IMR-90 (cell line): Measurements from ENCODE around the gene TRAFD1. TPM values are rescaled to one million over a fixed set of nuclear protein-coding genes. Genes with fewer than 3 reads are reported as not detected.

ENCODE experiments used
- ATAC-seq: fragments of 200-7000 bp; cut with Tn5 transposase; 2 replicates; pipeline ENCODE4 v1.9.1; 2020; ENCODE audit warnings: low read depth, mild to moderate bottlenecking, moderate library complexity
- BruUV-seq: library from RNA; stranded (reverse); fragments of 400-500 nt; replicated peaks from 2 replicates; lab custom pipeline; 2021; lab: Mats Ljungman, UMichigan
- CTCF ChIA-PET: fragments of 300-600 bp; formaldehyde crosslinking; extraction: SDS; loops from one replicate; lab custom pipeline; 2021; ENCODE audit warnings: antibody characterized with exemption; lab: Yijun Ruan, JAX
- POLR2A ChIA-PET: fragments of 300-600 bp; sonication (Branson Sonifier 250); formaldehyde crosslinking; loops from one replicate; lab custom pipeline; 2022; ENCODE audit warnings: antibody characterized with exemption; ENCODE audit not compliant: unreplicated experiment; lab: Charles Lee
- DNase-seq: peaks from one replicate; pipeline ENCODE4 v3.0.0; 2013
- H2AFZ ChIP-seq: replicated peaks from 2 replicates; pipeline ENCODE3; 2013; ENCODE audit warnings: low read length, mild to moderate bottlenecking; ENCODE audit not compliant: poor library complexity
- H2AK5ac ChIP-seq: 2 replicates; pipeline ENCODE4 v1.6.1; 2013; ENCODE audit warnings: low read depth, low read length, inconsistent platforms
- H2AK9ac ChIP-seq: replicated peaks from 2 replicates; pipeline ENCODE3; 2013; ENCODE audit warnings: mild to moderate bottlenecking, low read depth, low read length, moderate library complexity; ENCODE audit not compliant: poor library complexity
- H2BK120ac ChIP-seq: 2 replicates; pipeline ENCODE4 v1.6.1; 2013; ENCODE audit warnings: low read depth, low read length, inconsistent platforms
- H2BK15ac ChIP-seq: 3 replicates; pipeline ENCODE4 v1.6.1; 2013; ENCODE audit warnings: low read depth, low read length, inconsistent platforms
- H2BK20ac ChIP-seq: 2 replicates; pipeline ENCODE4 v1.6.1; 2013; ENCODE audit warnings: low read depth, mild to moderate bottlenecking, inconsistent platforms, low read length, moderate library complexity
- H2BK5ac ChIP-seq: 2 replicates; pipeline ENCODE4 v1.6.1; 2013; ENCODE audit warnings: mild to moderate bottlenecking, low read depth, low read length, inconsistent platforms; ENCODE audit not compliant: poor library complexity, severe bottlenecking
- H3K14ac ChIP-seq: replicated peaks from 2 replicates; pipeline ENCODE4 v1.6.1; 2013; ENCODE audit warnings: low read depth, low read length, inconsistent platforms
- H3K18ac ChIP-seq: 2 replicates; pipeline ENCODE4 v1.6.1; 2013; ENCODE audit warnings: low read depth, low read length, control low read depth
- H3K23ac ChIP-seq: 2 replicates; pipeline ENCODE4 v1.6.1; 2013; ENCODE audit warnings: low read depth, low read length, inconsistent platforms
- H3K27ac ChIP-seq: 2 replicates; pipeline ENCODE4 v1.5.1; 2013; ENCODE audit warnings: mild to moderate bottlenecking, control low read depth, low read length; ENCODE audit not compliant: insufficient read depth
- H3K27me3 ChIP-seq: 2 replicates; pipeline ENCODE4 v1.6.1; 2013; ENCODE audit warnings: low read length; ENCODE audit not compliant: control insufficient read depth, insufficient read depth
- H3K36me3 ChIP-seq: 2 replicates; pipeline ENCODE4 v1.6.1; 2013; ENCODE audit warnings: low read length, mixed read lengths; ENCODE audit not compliant: control insufficient read depth, insufficient read depth
- H3K4ac ChIP-seq: 2 replicates; pipeline ENCODE4 v1.6.1; 2013; ENCODE audit warnings: low read depth, low read length, inconsistent platforms
- H3K4me1 ChIP-seq: 2 replicates; pipeline ENCODE4 v1.6.1; 2013; ENCODE audit warnings: low read length, mixed read lengths; ENCODE audit not compliant: control insufficient read depth, insufficient read depth
- H3K4me2 ChIP-seq: 2 replicates; pipeline ENCODE4 v1.6.1; 2013; ENCODE audit warnings: low read depth, mild to moderate bottlenecking, control low read depth, low read length, moderate library complexity
- H3K4me3 ChIP-seq: 2 replicates; pipeline ENCODE4 v1.5.1; 2013; ENCODE audit warnings: low read depth, mild to moderate bottlenecking, control low read depth, low read length, moderate library complexity; ENCODE audit not compliant: insufficient read depth
- H3K56ac ChIP-seq: 2 replicates; pipeline ENCODE4 v1.6.1; 2013; ENCODE audit warnings: low read length, inconsistent platforms; ENCODE audit not compliant: insufficient read depth; ENCODE audit errors: extremely low read depth
- H3K79me1 ChIP-seq, 2 experiments: 2 replicates each; pipeline ENCODE4 v1.6.1; 2013; ENCODE audit warnings: low read length in 2 of 2, inconsistent platforms in 1 of 2, low read depth in 1 of 2
- H3K9ac ChIP-seq: 2 replicates; pipeline ENCODE4 v1.6.1; 2013; ENCODE audit warnings: low read depth, low read length, control low read depth
- H3K9me1 ChIP-seq: 2 replicates; pipeline ENCODE4 v1.6.1; 2013; ENCODE audit warnings: low read length, inconsistent platforms; ENCODE audit not compliant: insufficient read depth
- H3K9me3 ChIP-seq: 2 replicates; pipeline ENCODE4 v1.6.1; 2013; ENCODE audit warnings: low read length; ENCODE audit not compliant: control insufficient read depth, insufficient read depth
- H4K20me1 ChIP-seq: 2 replicates; pipeline ENCODE4 v1.6.1; 2013; ENCODE audit warnings: low read length, inconsistent platforms; ENCODE audit not compliant: insufficient read depth
- H4K5ac ChIP-seq: 2 replicates; pipeline ENCODE4 v1.6.1; 2013; ENCODE audit warnings: mild to moderate bottlenecking, low read depth, low read length, control low read depth
- H4K8ac ChIP-seq, 2 experiments: 2 replicates each; pipeline ENCODE4 v1.6.1; 2013; ENCODE audit warnings: low read depth in 2 of 2, low read length in 2 of 2, control low read depth in 1 of 2, inconsistent platforms in 1 of 2
- H4K91ac ChIP-seq: 2 replicates; pipeline ENCODE4 v1.6.1; 2013; ENCODE audit warnings: low read depth, low read length, inconsistent platforms; ENCODE audit not compliant: insufficient read depth
- CEBPB ChIP-seq: IDR thresholded peaks from 2 replicates; pipeline ENCODE4 v1.6.1; 2012; ENCODE audit warnings: low read depth, low read length, improper control_type of control experiment
- CHD1 ChIP-seq: IDR thresholded peaks from 2 replicates; pipeline ENCODE4 v1.6.1; 2012; ENCODE audit warnings: low read depth, low read length, improper control_type of control experiment
- FOS ChIP-seq: fragments of 150-350 bp; IDR thresholded peaks from 2 replicates; pipeline ENCODE4 v1.6.1; 2016; ENCODE audit warnings: low read depth, low read length
- MAFK ChIP-seq: IDR thresholded peaks from 2 replicates; pipeline ENCODE4 v1.6.1; 2012; ENCODE audit warnings: low read depth, low read length, improper control_type of control experiment
- MAZ ChIP-seq: IDR thresholded peaks from 2 replicates; pipeline ENCODE4 v1.6.1; 2012; ENCODE audit warnings: low read depth, mild to moderate bottlenecking, low read length, improper control_type of control experiment, moderate library complexity, borderline replicate concordance
- MXI1 ChIP-seq: IDR thresholded peaks from 2 replicates; pipeline ENCODE4 v1.6.1; 2012; ENCODE audit warnings: low read depth, mild to moderate bottlenecking, low read length, moderate library complexity, borderline replicate concordance
- RAD21 ChIP-seq: IDR thresholded peaks from 2 replicates; pipeline ENCODE4 v1.6.1; 2012; ENCODE audit warnings: low read length, improper control_type of control experiment
- RFX5 ChIP-seq: IDR thresholded peaks from 2 replicates; pipeline ENCODE4 v1.8.0; 2012; ENCODE audit warnings: low read depth, mild to moderate bottlenecking, low read length, moderate library complexity
- SMC3 ChIP-seq: fragments of 150-350 bp; IDR thresholded peaks from 2 replicates; pipeline ENCODE4 v1.6.1; 2016; ENCODE audit warnings: low read depth, mild to moderate bottlenecking, antibody characterized with exemption, low read length, moderate library complexity
- WGBS, 2 experiments: methylation state at CpG; one replicate each; pipeline versions ENCODE4 v1.1.5 to v1.1.7; 2013; ENCODE audit warnings: missing lambda C conversion rate in 2 of 2; ENCODE audit not compliant: insufficient read length in 1 of 2; ENCODE audit errors: extremely low coverage in 2 of 2; 5-methylcytosine and 5-hydroxymethylcytosine counted together
- dilution Hi-C: fragments of 300-500 bp; cut with HindIII; formaldehyde crosslinking; loops from one replicate; pipeline ENCODE4 v1.14.3; 2018; ENCODE audit warnings: low sequenced_read_pairs; ENCODE audit not compliant: unreplicated experiment
- in situ Hi-C: fragments of 300-500 bp; cut with MboI; formaldehyde crosslinking; loops from 3 replicates; pipeline ENCODE4 v1.14.3; 2019; ENCODE audit warnings: low sequenced_read_pairs, inconsistent platforms, mixed read lengths
- intact Hi-C: fragments of 100-400 bp; cut with micrococcal nuclease; formaldehyde crosslinking; loops from 2 replicates; pipeline ENCODE4 v1.10.0; 2022
- polyA plus RNA-seq, 3 experiments: library from polyadenylated mRNA; depleted of rRNA; stranded (reverse); fragments of >200 nt; gene quantifications; 2 replicates each; pipeline ENCODE4 v1.2.3, GENCODE V29; 2012; ENCODE audit warnings: low replicate concordance in 1 of 3
- total RNA-seq: library from RNA; depleted of rRNA; stranded (reverse); fragments of >200 nt; gene quantifications from 2 replicates; pipeline ENCODE4 v1.2.3, GENCODE V29; 2012
- TF ChIP-seq, protein P1 (sequence below): fragments of 150-350 bp; IDR thresholded peaks from 2 replicates; pipeline ENCODE4 v1.6.1; 2017; ENCODE audit warnings: mild to moderate bottlenecking, antibody characterized with exemption, low read length, low read depth
- TF ChIP-seq, protein P2 (sequence below): fragments of 150-350 bp; IDR thresholded peaks from 2 replicates; pipeline ENCODE4 v1.6.1; 2016; ENCODE audit warnings: low read depth, mild to moderate bottlenecking, low read length, moderate library complexity, borderline replicate concordance
- TF ChIP-seq, protein P3 (sequence below): conservative IDR thresholded peaks from 2 replicates; pipeline ENCODE4 v1.5.1; 2012; ENCODE audit warnings: mild to moderate bottlenecking, low read depth, low read length, improper control_type of control experiment

The TRAFD1 gene
- total and polyA plus RNA-seq, 2 of the 4 experiments (the other 2 are of a cell fraction) = 41.3 to 70.4 TPM

DNA sequence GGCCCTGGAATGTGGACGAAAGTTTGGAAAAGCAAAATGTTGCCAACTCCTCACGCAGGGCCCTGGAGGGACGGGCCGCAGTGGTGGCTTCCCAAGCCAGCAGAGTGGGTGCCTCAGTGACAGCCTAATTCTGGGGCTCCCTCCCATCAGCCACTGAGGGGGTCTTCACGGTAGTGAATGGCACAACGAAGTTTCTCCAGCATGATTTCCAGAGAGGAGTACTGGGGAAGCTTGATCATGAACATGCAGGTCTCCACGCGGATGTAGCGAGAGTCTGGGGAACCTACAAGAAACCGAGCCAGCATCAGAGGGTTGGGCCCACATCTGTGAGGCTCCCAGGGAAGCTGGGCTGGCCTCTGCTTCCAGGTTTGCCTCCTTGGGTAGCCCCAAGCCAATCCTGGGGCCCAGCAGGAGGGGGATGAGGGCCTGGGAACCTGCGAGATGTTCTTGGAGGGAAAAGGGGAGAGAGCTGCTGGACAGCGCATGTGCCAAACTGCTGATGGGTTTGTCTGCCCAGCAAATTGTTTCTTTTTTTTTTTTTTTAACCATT, 37.0 kb downstream of the TRAFD1 start:
- H3K56ac ChIP-seq = no peak overlapping the region
- no peak overlapping the region for H2AK5ac ChIP-seq
- no peaks in the 10 kb centered on the region for H3K27me3 ChIP-seq
- no peak overlapping the region for H2BK5ac ChIP-seq
- H3K36me3 ChIP-seq = peaks cover 53% of the 10 kb centered on the region
- no peak overlapping the region for H3K4me2 ChIP-seq
- H2BK20ac ChIP-seq = no peak overlapping the region
- no peak overlapping the region for H2BK15ac ChIP-seq
- no peaks in the 10 kb centered on the region for H4K20me1 ChIP-seq
- H3K23ac ChIP-seq = no peak overlapping the region
- no peak overlapping the region for H3K4ac ChIP-seq
- H3K4me1 ChIP-seq = no peaks in the 10 kb centered on the region
- TF ChIP-seq SMC3 (no peak), RFX5 (no peak), MAZ (no peak), RAD21 (no peak), CEBPB (no peak), MAFK (no peak), CHD1 (no peak), MXI1 (no peak), FOS (no peak)
- TF ChIP-seq, protein P1, sequence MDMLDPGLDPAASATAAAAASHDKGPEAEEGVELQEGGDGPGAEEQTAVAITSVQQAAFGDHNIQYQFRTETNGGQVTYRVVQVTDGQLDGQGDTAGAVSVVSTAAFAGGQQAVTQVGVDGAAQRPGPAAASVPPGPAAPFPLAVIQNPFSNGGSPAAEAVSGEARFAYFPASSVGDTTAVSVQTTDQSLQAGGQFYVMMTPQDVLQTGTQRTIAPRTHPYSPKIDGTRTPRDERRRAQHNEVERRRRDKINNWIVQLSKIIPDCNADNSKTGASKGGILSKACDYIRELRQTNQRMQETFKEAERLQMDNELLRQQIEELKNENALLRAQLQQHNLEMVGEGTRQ = no peak
- TF ChIP-seq, protein P2, sequence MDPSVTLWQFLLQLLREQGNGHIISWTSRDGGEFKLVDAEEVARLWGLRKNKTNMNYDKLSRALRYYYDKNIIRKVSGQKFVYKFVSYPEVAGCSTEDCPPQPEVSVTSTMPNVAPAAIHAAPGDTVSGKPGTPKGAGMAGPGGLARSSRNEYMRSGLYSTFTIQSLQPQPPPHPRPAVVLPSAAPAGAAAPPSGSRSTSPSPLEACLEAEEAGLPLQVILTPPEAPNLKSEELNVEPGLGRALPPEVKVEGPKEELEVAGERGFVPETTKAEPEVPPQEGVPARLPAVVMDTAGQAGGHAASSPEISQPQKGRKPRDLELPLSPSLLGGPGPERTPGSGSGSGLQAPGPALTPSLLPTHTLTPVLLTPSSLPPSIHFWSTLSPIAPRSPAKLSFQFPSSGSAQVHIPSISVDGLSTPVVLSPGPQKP = no peak
- TF ChIP-seq, protein P3, sequence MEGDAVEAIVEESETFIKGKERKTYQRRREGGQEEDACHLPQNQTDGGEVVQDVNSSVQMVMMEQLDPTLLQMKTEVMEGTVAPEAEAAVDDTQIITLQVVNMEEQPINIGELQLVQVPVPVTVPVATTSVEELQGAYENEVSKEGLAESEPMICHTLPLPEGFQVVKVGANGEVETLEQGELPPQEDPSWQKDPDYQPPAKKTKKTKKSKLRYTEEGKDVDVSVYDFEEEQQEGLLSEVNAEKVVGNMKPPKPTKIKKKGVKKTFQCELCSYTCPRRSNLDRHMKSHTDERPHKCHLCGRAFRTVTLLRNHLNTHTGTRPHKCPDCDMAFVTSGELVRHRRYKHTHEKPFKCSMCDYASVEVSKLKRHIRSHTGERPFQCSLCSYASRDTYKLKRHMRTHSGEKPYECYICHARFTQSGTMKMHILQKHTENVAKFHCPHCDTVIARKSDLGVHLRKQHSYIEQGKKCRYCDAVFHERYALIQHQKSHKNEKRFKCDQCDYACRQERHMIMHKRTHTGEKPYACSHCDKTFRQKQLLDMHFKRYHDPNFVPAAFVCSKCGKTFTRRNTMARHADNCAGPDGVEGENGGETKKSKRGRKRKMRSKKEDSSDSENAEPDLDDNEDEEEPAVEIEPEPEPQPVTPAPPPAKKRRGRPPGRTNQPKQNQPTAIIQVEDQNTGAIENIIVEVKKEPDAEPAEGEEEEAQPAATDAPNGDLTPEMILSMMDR = no peak
- H3K9ac ChIP-seq = no peak overlapping the region
- no peak for DNase-seq
- no peak overlapping the region for H3K4me3 ChIP-seq
- H2BK120ac ChIP-seq = no peak overlapping the region
- no peak overlapping the region for H2AFZ ChIP-seq
- ChIA-PET POLR2A (no interaction called here), CTCF (interaction anchor here (0.6 kb wide), 2 partner anchors 13 to 42 kb away, joined by 3 to 4 read pairs; no protein-coding TSS in a partner anchor)
- peaks cover 6% of the 10 kb centered on the region for H3K9me3 ChIP-seq
- 97% methylated on average over 5 of the region's 12 CpGs; no CpG with 5 or more reads in 1 of the 2 experiments for WGBS, 2 experiments
- H4K5ac ChIP-seq = no peak overlapping the region
- no peak overlapping the region for H2AK9ac ChIP-seq
- H3K18ac ChIP-seq = no peak overlapping the region
- in situ Hi-C loops (no loop called here), dilution Hi-C loops (no loop called here), intact Hi-C loops (no loop called here)
- H4K91ac ChIP-seq = no peak overlapping the region
- H3K27ac ChIP-seq = no peak overlapping the region
- no peak overlapping the region for H4K8ac ChIP-seq
- no peak overlapping the region for H3K14ac ChIP-seq
- no peaks in the 10 kb centered on the region; a peak in 2 of 4 replicates for H3K79me1 ChIP-seq
- BruUV-seq = no TSS peak
- ATAC-seq = no peak
- no peaks in the 10 kb centered on the region for H3K9me1 ChIP-seq
